ENCODE measurements around the gene POLDIP3. TPM values are rescaled to one million over a fixed set of nuclear protein-coding genes. Genes with fewer than 3 reads are reported as not detected.

Gene POLDIP3
- 28.3 and 29.5 TPM in 2 replicates for total RNA-seq

DNA sequence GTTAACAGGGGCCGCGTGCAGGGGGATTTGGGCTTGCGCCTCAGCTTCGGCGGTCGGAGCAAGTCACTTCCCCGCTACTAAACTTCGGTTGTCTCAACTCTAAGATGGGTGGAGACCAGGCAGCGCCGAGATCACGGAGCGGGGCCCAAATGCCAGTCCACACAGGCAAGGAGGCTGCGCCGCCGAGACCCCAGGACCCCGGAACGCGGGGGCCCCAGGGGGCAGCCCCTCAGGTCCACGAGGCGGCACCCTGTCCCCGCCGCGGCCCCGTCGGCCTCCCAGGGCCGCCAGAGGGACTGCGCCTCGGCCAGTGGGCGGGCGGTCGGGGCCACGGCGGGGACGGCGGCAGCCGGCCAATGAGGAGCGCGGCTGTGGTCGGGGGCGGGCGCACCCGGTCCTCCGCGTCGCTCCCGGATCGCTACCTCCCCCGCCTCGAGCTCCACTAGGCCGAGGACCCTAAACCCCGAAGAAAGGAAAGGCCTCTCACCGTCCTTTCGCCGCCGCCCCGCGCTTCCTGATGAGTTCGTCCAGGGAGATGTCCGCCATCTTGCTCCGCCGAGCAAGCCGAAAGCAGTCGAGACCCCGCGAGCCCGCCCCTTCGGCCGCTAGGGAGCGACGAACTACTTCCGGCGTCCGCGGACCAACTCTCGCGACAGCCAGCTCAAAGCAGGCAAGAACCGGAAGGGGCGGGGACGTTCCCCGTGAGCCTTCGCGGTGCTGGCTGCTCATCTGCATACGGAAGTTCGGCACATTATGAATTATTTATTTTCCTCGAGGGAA is at the start of gene POLDIP3:
POLDIP3 (minus strand) TSS at position 572 of the 780 bp plus-strand sequence; CDS start at position 546, 26 bp downstream.

DNA sequence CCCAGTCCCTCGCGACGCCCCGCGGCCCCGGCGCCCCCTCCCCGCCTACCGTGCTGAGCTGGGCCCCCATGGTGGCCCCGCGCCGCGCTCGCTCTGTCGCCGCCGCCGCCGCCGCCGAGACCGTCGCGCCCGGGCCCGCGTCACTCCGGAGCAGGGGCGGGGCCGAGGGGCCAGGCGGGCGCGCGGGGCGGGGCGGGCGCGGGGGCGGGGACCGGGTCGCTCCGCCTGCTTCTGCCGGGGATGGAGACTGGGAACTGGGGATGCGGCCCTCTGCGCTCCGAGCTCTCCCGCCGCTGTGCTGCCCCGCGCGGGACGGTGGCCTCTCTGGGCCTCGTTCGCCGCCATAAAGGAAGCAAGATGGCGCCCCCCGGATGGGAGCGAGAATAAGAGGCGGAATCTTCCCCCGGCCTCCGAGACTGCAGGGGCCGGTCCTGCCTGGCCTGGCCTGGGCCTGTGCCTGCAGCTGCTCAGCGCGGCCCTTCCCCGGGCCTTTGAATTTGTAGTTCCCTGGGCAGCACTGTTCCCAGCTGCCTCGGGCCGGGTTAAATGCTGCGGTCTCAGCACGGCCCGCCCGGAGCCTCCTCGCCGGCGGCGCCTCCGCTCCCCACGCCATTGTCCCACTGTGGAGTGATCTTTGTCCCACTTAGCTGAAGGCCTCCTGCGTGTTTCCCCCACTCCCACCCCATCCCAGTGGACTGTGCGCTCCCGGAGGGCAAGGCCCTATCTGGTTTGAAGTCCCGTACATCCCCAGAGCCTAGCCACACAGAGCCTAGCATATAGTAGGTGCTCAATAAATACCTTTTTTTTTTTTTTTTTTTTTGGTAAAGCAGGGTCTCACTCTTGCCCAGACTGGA is 34.8 kb upstream of the POLDIP3 start, which contains the start of gene CYB5R3:
CYB5R3 (minus strand) TSS at position 147 of the 854 bp plus-strand sequence; CDS start at position 70, 77 bp downstream.

GRCh38 chr22:42553475-42554361 is 61.0 kb downstream of the POLDIP3 start, which contains the start of gene SERHL2:
Gene SERHL2 (plus strand): TSS chr22:42553956. CDS start chr22:42554021, 65 bp downstream.

Small RNA genes within 50 kb of the gene (small RNA-seq; reads per million reads assigned to genes)
- gene RN7SKP80 = 0.09 reads per million
- not detected for gene RNU6-513P

Other genes with a start within 250 kb of the POLDIP3 start
- not detected in 2 replicates for gene NFAM1, start 182.5 kb downstream of the POLDIP3 start, total RNA-seq
- 21.9 and 34.5 TPM in 2 replicates for gene RRP7A, start 95.1 kb downstream of the POLDIP3 start, total RNA-seq
- 4.8 and 12.6 TPM in 2 replicates for gene SERHL2, start 60.9 kb downstream of the POLDIP3 start, total RNA-seq
- 0.43 and 2.0 TPM in 2 replicates for gene ATP5MGL, start 25.7 kb upstream of the POLDIP3 start, total RNA-seq
- gene CYB5R3, start 34.5 kb upstream of the POLDIP3 start, total RNA-seq = 68.3 and 139 TPM in 2 replicates
- gene A4GALT, start 106.0 kb upstream of the POLDIP3 start, total RNA-seq = 7.9 and 15.1 TPM in 2 replicates
- 89.1 and 89.7 TPM in 2 replicates for gene ARFGAP3, start 242.4 kb upstream of the POLDIP3 start, total RNA-seq

All from placental epithelial cell (primary cell).